Measurements from ENCODE around the gene PSME1.

Gene PSME1

DNA sequence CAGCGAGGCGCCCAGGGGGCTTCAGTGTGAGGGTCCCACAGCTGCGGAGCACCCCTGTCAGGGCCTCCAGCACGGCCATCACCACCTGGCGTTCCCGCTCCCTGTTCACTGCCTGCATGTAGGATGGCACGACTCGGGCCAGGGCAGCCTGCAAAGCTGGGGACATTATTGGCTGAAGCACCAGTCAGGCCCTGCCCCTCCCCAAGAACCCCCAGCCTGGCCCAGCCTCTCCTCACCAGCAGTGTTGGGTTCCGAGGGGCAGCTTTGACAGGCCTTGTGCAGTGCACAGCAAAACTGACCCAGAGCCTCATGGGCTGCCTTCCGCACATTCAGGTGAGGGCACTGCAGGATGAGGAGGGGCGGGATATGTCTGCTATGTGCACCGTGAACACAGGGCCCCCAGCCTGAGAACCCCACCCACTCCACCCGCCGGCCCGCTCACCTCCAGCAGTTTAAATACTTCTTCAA, 47.1 kb downstream of the PSME1 start:
- Mint-ChIP-seq H3K4me1 (ENCODE audit: low read depth in 2 of 2) (peaks cover 10 to 15% of the 10 kb centered on the region in 2 donors), H3K4me3 (no peak overlapping the region), H3K36me3 (ENCODE audit: insufficient read depth) (peaks cover 81% of the 10 kb centered on the region), H3K9me3 (no peaks in the 10 kb centered on the region), H3K27ac (peak overlapping the region; percentile 45 to 82), H3K27me3 (no peaks in the 10 kb centered on the region)
- ATAC-seq (replicated peaks) (no peak), DNase-seq (no peak)

DNA sequence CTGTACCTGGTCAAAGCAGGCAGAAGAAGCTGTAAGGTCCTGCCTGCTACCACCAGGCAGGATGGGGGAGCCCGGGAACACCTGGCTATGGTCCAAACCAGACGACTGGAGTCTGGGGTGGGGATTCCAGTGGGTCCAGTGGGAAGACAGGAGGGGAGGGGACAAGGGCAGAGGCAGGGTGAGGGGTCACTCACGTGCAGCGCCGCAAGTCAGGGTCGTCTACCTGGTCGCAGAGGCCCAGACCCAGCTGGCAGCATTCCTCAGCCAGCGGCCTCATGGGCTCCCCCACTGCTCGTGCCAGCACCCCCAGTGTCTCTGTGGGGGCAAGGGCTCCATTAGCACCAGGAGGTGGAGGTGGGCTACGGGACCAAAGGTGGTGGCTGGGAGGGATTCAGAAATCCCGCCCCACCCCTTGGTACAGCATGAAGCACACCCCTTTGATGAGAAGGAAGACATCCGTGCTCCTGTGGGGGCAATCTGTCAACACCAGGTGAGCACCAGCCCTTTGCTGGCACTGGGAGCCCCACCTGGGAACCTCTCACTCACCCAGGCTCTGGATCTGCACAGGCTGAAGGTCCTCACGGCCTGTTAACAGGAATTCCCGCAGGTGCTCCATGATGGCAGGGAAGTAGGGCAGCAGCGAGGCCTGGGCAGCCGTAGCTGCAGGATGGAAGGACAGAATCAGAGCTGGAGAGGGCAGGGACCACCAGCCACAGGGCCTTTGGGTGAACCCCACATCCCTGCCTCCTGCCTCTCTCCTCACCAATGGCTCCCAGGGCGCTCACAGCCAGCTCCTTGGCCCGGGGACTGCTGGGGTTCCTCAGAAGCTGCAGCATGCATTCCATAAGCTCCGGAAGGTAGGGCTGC, 48.3 kb downstream of the PSME1 start:
- Mint-ChIP-seq H3K27ac (peak overlapping the region in 1 of 2 donors; percentile 79), H3K36me3 (ENCODE audit: insufficient read depth) (peaks cover 80% of the 10 kb centered on the region), H3K4me3 (no peak overlapping the region), H3K4me1 (ENCODE audit: low read depth in 2 of 2) (peaks cover 18 to 20% of the 10 kb centered on the region in 2 donors), H3K9me3 (no peaks in the 10 kb centered on the region), H3K27me3 (no peaks in the 10 kb centered on the region)
- ATAC-seq (replicated peaks) (no peak), DNase-seq (no peak)

DNA sequence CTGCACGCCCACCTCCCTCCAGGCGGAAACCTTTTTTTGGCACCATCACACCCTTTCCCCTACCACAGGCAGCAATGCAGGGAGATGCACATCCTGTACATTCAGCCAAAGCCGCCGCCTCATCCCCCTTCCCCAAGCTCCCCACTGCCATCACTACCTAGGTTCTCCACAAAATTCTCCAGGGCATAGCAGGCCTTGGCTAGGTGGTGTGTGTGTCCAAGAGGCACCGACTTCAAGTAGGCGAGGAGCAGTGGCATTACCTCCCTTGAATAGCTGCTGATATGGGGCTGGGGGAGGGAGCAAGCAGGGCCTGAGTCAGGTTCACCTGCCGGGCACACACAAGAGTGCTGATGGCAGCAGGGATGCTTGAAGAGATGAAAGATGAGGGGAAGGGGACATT, 49.0 kb downstream of the PSME1 start:
- H3K27ac Mint-ChIP-seq = peak overlapping the region in 1 of 2 donors; percentile 79
- no peaks in the 10 kb centered on the region for H3K27me3 Mint-ChIP-seq
- peaks cover 76% of the 10 kb centered on the region for H3K36me3 Mint-ChIP-seq (ENCODE audit: insufficient read depth)

DNA sequence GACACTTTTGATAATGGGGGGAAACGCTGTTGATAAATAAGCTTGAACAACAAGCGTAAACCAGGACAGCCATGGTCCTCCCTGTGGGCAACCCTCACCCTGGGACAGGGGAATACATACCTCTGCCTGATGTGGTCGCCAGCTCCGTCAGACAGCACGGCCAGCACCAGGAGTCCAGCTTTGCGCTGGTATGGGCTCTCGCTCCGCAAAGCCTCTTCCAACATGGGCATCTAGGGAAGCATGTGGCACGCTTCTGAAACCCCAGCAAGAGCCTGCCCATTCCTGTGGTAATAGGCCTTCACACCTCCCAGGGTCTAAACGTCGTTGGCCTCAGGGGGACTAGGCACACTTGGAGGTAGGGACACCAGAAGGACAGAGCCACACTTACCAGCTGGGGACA, 49.7 kb downstream of the PSME1 start:
- Mint-ChIP-seq H3K9me3 (no peaks in the 10 kb centered on the region), H3K36me3 (ENCODE audit: insufficient read depth) (peaks cover 72% of the 10 kb centered on the region), H3K27ac (peak overlapping the region in 1 of 2 donors; percentile 26), H3K4me3 (no peak overlapping the region), H3K27me3 (no peaks in the 10 kb centered on the region), H3K4me1 (ENCODE audit: low read depth in 2 of 2) (peaks cover 18 to 21% of the 10 kb centered on the region in 2 donors)
- DNase-seq = no peak
- ATAC-seq (replicated peaks) = no peak

More for the DNA sequence above, 49.0 kb downstream of the PSME1 start:
- DNase-seq (no peak), ATAC-seq (replicated peaks) (no peak)
- H3K4me3 Mint-ChIP-seq = no peak overlapping the region
- peaks cover 19 to 21% of the 10 kb centered on the region in 2 donors for H3K4me1 Mint-ChIP-seq (ENCODE audit: low read depth in 2 of 2)
- no peaks in the 10 kb centered on the region for H3K9me3 Mint-ChIP-seq

DNA sequence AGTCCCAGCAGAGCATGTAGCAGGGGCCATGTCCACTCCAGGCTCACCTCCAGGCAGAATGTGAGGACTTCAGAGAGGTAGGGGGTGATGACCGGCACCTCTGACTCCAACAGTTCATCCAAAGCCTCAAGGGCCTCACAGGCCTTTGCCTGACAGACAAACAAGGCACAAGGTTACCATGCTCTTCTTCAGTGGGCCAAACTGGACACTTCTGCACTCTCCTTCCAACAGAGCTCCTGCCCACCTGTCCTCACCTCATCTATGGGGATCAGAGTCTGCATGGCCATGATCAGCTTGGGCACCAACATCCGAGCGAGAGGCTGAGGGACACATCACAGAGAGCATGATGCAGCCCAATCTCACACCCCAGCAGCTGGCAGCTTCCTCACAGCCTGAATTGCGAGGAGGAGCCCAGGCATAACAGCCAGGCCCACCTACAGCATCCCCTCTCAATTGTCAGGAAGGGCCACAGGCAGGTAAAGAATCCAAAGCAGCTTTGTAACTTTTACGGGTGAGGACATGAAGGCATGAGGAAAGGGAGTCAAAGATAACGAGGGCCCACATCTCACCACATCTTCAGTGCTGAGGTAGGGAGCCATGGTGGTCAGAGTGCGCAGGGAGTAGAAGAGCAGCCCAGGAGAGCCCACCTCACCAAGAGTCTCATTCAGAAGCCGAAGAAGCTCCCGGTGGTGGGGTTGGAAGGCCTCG, 51.0 kb downstream of the PSME1 start:
- H3K27me3 Mint-ChIP-seq = no peaks in the 10 kb centered on the region
- ATAC-seq (replicated peaks) (no peak), DNase-seq (no peak)
- H3K4me3 Mint-ChIP-seq = peak overlapping the region; percentile 83 to 88
- peaks cover 14 to 18% of the 10 kb centered on the region in 2 donors for H3K4me1 Mint-ChIP-seq (ENCODE audit: low read depth in 2 of 2)
- no peaks in the 10 kb centered on the region for H3K9me3 Mint-ChIP-seq
- peak overlapping the region; percentile 51 to 89 for H3K27ac Mint-ChIP-seq
- peaks cover 72% of the 10 kb centered on the region for H3K36me3 Mint-ChIP-seq (ENCODE audit: insufficient read depth)

DNA sequence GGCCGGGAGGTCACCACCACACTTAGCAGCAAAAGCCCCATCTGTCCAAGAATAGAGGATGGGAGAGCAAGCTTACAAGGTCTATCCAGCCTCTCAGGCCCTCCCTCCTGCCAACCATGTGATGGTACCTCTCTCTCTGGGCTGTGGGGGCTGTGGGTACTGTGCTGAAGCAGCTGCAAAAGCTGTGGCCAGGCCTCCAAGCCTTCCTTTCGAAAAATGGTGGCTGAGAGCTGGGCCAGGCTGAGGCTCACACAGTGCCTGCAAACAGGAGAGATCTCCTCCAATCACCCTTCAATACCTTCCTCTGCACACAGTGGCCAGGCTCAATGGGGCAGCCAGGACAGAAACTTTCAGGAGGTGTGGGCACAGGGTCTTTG, 51.5 kb downstream of the PSME1 start:
- Mint-ChIP-seq H3K27me3 (no peaks in the 10 kb centered on the region), H3K27ac (peak overlapping the region; percentile 89 to 91), H3K4me3 (peak overlapping the region; percentile 83 to 88), H3K9me3 (no peaks in the 10 kb centered on the region), H3K4me1 (ENCODE audit: low read depth in 2 of 2) (peaks cover 20% of the 10 kb centered on the region in 2 donors), H3K36me3 (ENCODE audit: insufficient read depth) (peaks cover 70% of the 10 kb centered on the region)
- ATAC-seq (replicated peaks) (no peak), DNase-seq (no peak)

Data from effector memory CD8-positive, alpha-beta T cell (primary cell).